H1 (cell line): ENCODE data around the gene MAP3K15. TPM values are rescaled to one million over a fixed set of nuclear protein-coding genes. Genes with fewer than 3 reads are reported as not detected.

Experiments used
- CTCF ChIA-PET: fragments of 300-600 bp; sonication (Branson Sonifier 250); formaldehyde crosslinking; loops from one replicate; lab custom pipeline; 2021; ENCODE audit not compliant: partially characterized antibody; lab: Charles Lee
- POLR2A ChIA-PET: fragments of 300-600 bp; sonication (Branson Sonifier 250); formaldehyde crosslinking; loops from one replicate; lab custom pipeline; 2021; ENCODE audit warnings: inconsistent platforms; ENCODE audit not compliant: partially characterized antibody; lab: Charles Lee
- DNase-seq, 2 experiments: peaks; one replicate each; pipeline versions ENCODE4 v3.0.0 to v3.0.0-alpha.2; 2010 to 2022; ENCODE audit warnings: low spot score in 2 of 2, low read depth in 1 of 2, mixed read lengths in 1 of 2
- FAIRE-seq: peaks from 2 replicates; lab custom pipeline; 2011; peaks lifted over from hg19 to GRCh38; lab: Jason Lieb, UNC
- H2AFZ ChIP-seq: 2 replicates; pipeline ENCODE4 v1.8.1; 2012; ENCODE audit warnings: low read length, inconsistent platforms
- H2AK5ac ChIP-seq: 2 replicates; pipeline ENCODE4 v1.6.1; 2013; ENCODE audit warnings: low read depth, low read length
- H2BK120ac ChIP-seq: replicated peaks from 2 replicates; pipeline ENCODE3; 2013; ENCODE audit warnings: low read depth, low read length, inconsistent platforms
- H2BK12ac ChIP-seq: 2 replicates; pipeline ENCODE4 v1.6.1; 2013; ENCODE audit warnings: low read depth, low read length
- H2BK15ac ChIP-seq: 2 replicates; pipeline ENCODE4 v1.6.1; 2013; ENCODE audit warnings: low read length
- H2BK20ac ChIP-seq: 2 replicates; pipeline ENCODE4 v1.6.1; 2013; ENCODE audit warnings: low read length
- H2BK5ac ChIP-seq: 2 replicates; pipeline ENCODE4 v1.6.1; 2013; ENCODE audit warnings: low read depth, low read length
- H3K14ac ChIP-seq: 2 replicates; pipeline ENCODE4 v1.6.1; 2013; ENCODE audit warnings: inconsistent platforms; ENCODE audit not compliant: insufficient read length
- H3K18ac ChIP-seq: 2 replicates; pipeline ENCODE4 v1.6.1; 2013; ENCODE audit warnings: low read length; ENCODE audit errors: extremely low read depth
- H3K23ac ChIP-seq: 2 replicates; pipeline ENCODE4 v1.6.1; 2013; ENCODE audit warnings: inconsistent platforms; ENCODE audit not compliant: insufficient read length
- H3K23me2 ChIP-seq: 2 replicates; pipeline ENCODE4 v1.6.1; 2013; ENCODE audit warnings: low read depth, low read length
- H3K27ac ChIP-seq: 2 replicates; pipeline ENCODE4 v1.6.1; 2011; ENCODE audit warnings: low read depth, low read length, inconsistent platforms
- H3K27me3 ChIP-seq, 4 experiments: replicated peaks in 1 of 4; 1 replicate in 1 of 4; 2 replicates in 3 of 4; pipeline versions ENCODE4 v1.6.1 to v1.8.1; 2011 to 2013; ENCODE audit warnings: low read length in 3 of 4, mild to moderate bottlenecking in 3 of 4, inconsistent platforms in 2 of 4, mixed read lengths in 2 of 4, moderate library complexity in 1 of 4; ENCODE audit not compliant: control insufficient read depth in 3 of 4, insufficient read depth in 3 of 4; ENCODE audit errors: extremely low read depth in 1 of 4
- H3K36me3 ChIP-seq, 4 experiments: 2 replicates each; pipeline versions ENCODE4 v1.6.1 to v1.8.1; 2011 to 2013; ENCODE audit warnings: mild to moderate bottlenecking in 4 of 4, low read length in 3 of 4, moderate library complexity in 2 of 4, control low read depth in 1 of 4, inconsistent platforms in 1 of 4; ENCODE audit not compliant: insufficient read depth in 4 of 4, control insufficient read depth in 2 of 4
- H3K4ac ChIP-seq: replicated peaks from 2 replicates; pipeline ENCODE3; 2013; ENCODE audit warnings: low read length, low read depth, mixed read lengths, inconsistent platforms; ENCODE audit not compliant: insufficient read length
- H3K4me1 ChIP-seq, 4 experiments: replicated peaks in 1 of 4; 1 replicate in 1 of 4; 2 replicates in 3 of 4; pipeline versions ENCODE4 v1.6.1 to v1.8.1; 2011 to 2013; ENCODE audit warnings: low read length in 3 of 4, inconsistent platforms in 2 of 4, mixed read lengths in 1 of 4; ENCODE audit not compliant: insufficient read depth in 4 of 4, control insufficient read depth in 3 of 4
- H3K4me2 ChIP-seq, 2 experiments: 2 replicates each; pipeline versions ENCODE4 v1.6.1 to v1.8.1; 2011 to 2013; ENCODE audit warnings: low read depth in 2 of 2, low read length in 2 of 2, control low read depth in 1 of 2, inconsistent platforms in 1 of 2, mild to moderate bottlenecking in 1 of 2; ENCODE audit not compliant: insufficient read depth in 1 of 2
- H3K4me3 ChIP-seq, 4 experiments: fragments of 200-600, 300-600 bp in 1 of 4; sonication (generic), shearing (Covaris generic), sonication (Bioruptor Twin) in 1 of 4; 2 replicates each; pipeline versions ENCODE4 v1.5.1 to v1.8.1; 2011 to 2016; ENCODE audit warnings: low read length in 4 of 4, low read depth in 3 of 4, control low read depth in 2 of 4, inconsistent platforms in 2 of 4, mild to moderate bottlenecking in 2 of 4, mixed read lengths in 1 of 4, moderate library complexity in 1 of 4; ENCODE audit not compliant: insufficient read depth in 2 of 4; ENCODE audit errors: extremely low read depth in 1 of 4
- H3K56ac ChIP-seq: replicated peaks from 2 replicates; pipeline ENCODE3; 2013; ENCODE audit warnings: low read depth, mild to moderate bottlenecking, mixed read lengths, low read length, inconsistent platforms; ENCODE audit not compliant: insufficient read length
- H3K79me1 ChIP-seq: 2 replicates; pipeline ENCODE4 v1.6.1; 2013; ENCODE audit warnings: low read depth, low read length, control low read depth
- H3K79me2 ChIP-seq, 2 experiments: 2 replicates each; pipeline versions ENCODE4 v1.6.1 to v1.8.1; 2012 to 2013; ENCODE audit warnings: low read length in 2 of 2, mild to moderate bottlenecking in 2 of 2, inconsistent platforms in 1 of 2; ENCODE audit not compliant: insufficient read depth in 2 of 2, control insufficient read depth in 1 of 2
- H3K9ac ChIP-seq, 4 experiments: replicated peaks in 1 of 4; 1 replicate in 1 of 4; 2 replicates in 3 of 4; pipeline versions ENCODE4 v1.6.1 to v1.8.1; 2011 to 2013; ENCODE audit warnings: low read depth in 3 of 4, low read length in 3 of 4, control low read depth in 2 of 4, mild to moderate bottlenecking in 2 of 4, moderate library complexity in 2 of 4, inconsistent platforms in 1 of 4; ENCODE audit errors: extremely low read depth in 1 of 4
- H3K9me3 ChIP-seq, 2 experiments: 2 replicates each; pipeline versions ENCODE4 v1.6.1 to v1.8.1; 2012 to 2013; ENCODE audit warnings: mild to moderate bottlenecking in 2 of 2, moderate library complexity in 2 of 2, control low read depth in 1 of 2, inconsistent platforms in 1 of 2, low read depth in 1 of 2, low read length in 1 of 2, mixed read lengths in 1 of 2; ENCODE audit not compliant: insufficient read depth in 2 of 2
- H4K20me1 ChIP-seq, 2 experiments: replicated peaks in 1 of 2; 2 replicates each; pipeline versions ENCODE3 to v1.8.1; 2011 to 2013; ENCODE audit warnings: inconsistent platforms in 2 of 2, low read length in 2 of 2, mild to moderate bottlenecking in 1 of 2; ENCODE audit not compliant: insufficient read depth in 2 of 2, control insufficient read depth in 1 of 2
- H4K5ac ChIP-seq: 2 replicates; pipeline ENCODE4 v1.6.1; 2013; ENCODE audit warnings: low read length, low read depth, mixed read lengths, inconsistent platforms; ENCODE audit not compliant: insufficient read length
- H4K8ac ChIP-seq: 2 replicates; pipeline ENCODE4 v1.8.0; 2013; ENCODE audit warnings: mild to moderate bottlenecking, moderate library complexity, low read length, inconsistent platforms; ENCODE audit not compliant: insufficient read depth; ENCODE audit errors: extremely low read depth
- H4K91ac ChIP-seq: replicated peaks from 2 replicates; pipeline ENCODE3; 2013; ENCODE audit warnings: low read length, mixed read lengths, inconsistent platforms; ENCODE audit not compliant: insufficient read length
- WGBS, 2 experiments: shearing (Covaris generic) in 1 of 2; methylation state at CpG; one replicate each; pipeline versions ENCODE4 v1.1.6 to v1.1.7; 2013 to 2015; ENCODE audit warnings: low lambda C conversion rate in 2 of 2, mixed read lengths in 2 of 2, inconsistent platforms in 1 of 2, low coverage in 1 of 2, missing lambda C conversion rate in 1 of 2; ENCODE audit not compliant: insufficient replicate concordance in 2 of 2, insufficient coverage in 1 of 2, insufficient read length in 1 of 2; ENCODE audit errors: extremely low coverage in 1 of 2, missing lambda C conversion rate in 1 of 2; 5-methylcytosine and 5-hydroxymethylcytosine counted together
- polyA plus RNA-seq, 7 experiments: library from polyadenylated mRNA; depleted of rRNA in 3 of 7; stranded (reverse) in 5 of 7; unstranded in 2 of 7; fragments of >200 nt in 5 of 7; fragments of 200-250 nt in 2 of 7; gene quantifications; 1 replicate in 5 of 7; 2 replicates in 1 of 7; 4 replicates in 1 of 7; pipeline versions ENCODE4 v1.2.1 to v1.2.3, GENCODE V29; 2011 to 2013; ENCODE audit warnings: missing spikeins in 2 of 7, mixed read lengths in 2 of 7
- total RNA-seq: library from RNA; stranded (reverse); fragmentation: NEBNext Ultra II Directional; extraction: Animal tissue kit (Norgen Biotek cat#: 25700); gene quantifications from 2 replicates; pipeline ENCODE4 v1.2.1, GENCODE V29; 2021

MAP3K15 gene
- total and polyA plus RNA-seq, 2 of the 8 experiments (the other 6 are each of a cell fraction or from before 2014, with no cell fraction given) = 1.8 to 2.4 TPM

GRCh38 chrX:19517965-19518364 is 2.7 kb upstream of the MAP3K15 start:
- no peaks in the 10 kb centered on the region for H4K20me1 ChIP-seq
- H3K56ac ChIP-seq = no peak overlapping the region
- no peak overlapping the region for H3K4me3 ChIP-seq
- no peak overlapping the region for H3K23ac ChIP-seq
- no peak overlapping the region for H2BK5ac ChIP-seq
- no peak overlapping the region for H2BK20ac ChIP-seq
- H2BK120ac ChIP-seq = no peak overlapping the region
- H2AFZ ChIP-seq = no peak overlapping the region
- peaks cover 3% of the 10 kb centered on the region; the same call in 1 of the 2 replicates for H3K23me2 ChIP-seq
- no peak for FAIRE-seq
- H3K18ac ChIP-seq = no peak overlapping the region
- no peaks in the 10 kb centered on the region for H3K79me2 ChIP-seq
- H3K27ac ChIP-seq = no peak overlapping the region
- H3K9ac ChIP-seq = no peak overlapping the region
- no peaks in the 10 kb centered on the region for H3K36me3 ChIP-seq
- H2AK5ac ChIP-seq = no peak overlapping the region
- no peak overlapping the region for H2BK15ac ChIP-seq
- no peak overlapping the region for H3K4me2 ChIP-seq
- no peak overlapping the region for H4K5ac ChIP-seq
- POLR2A ChIA-PET = interaction anchor here (0.6 kb wide), 1 partner anchor 57 kb away, joined by 6 read pairs; no protein-coding TSS in a partner anchor
- no peak overlapping the region for H3K4ac ChIP-seq
- H4K8ac ChIP-seq = no peak overlapping the region
- H4K91ac ChIP-seq = no peak overlapping the region
- no peak overlapping the region for H3K14ac ChIP-seq
- H3K4me1 ChIP-seq = no peaks in the 10 kb centered on the region; a peak in 2 of 7 replicates
- peaks cover 0 to 3% (median 0%) of the 10 kb centered on the region in 4 experiments; a peak in 1 of 7 replicates for H3K27me3 ChIP-seq
- CTCF ChIA-PET = no interaction called here
- no peaks in the 10 kb centered on the region for H3K9me3 ChIP-seq
- no peak for DNase-seq
- no peaks in the 10 kb centered on the region for H3K79me1 ChIP-seq
- no peak overlapping the region for H2BK12ac ChIP-seq
- WGBS, 2 experiments = 72% methylated on average over 3 of the region's 4 CpGs; no CpG with 5 or more reads in 1 of the 2 experiments
